Measurements from ENCODE around the gene FRAT2.
"Not testable (repeated sequence)": the region's sequence is repeated elsewhere in the genome, so short reads cannot be mapped to it uniquely, and the experiment has no call there.

DNA sequence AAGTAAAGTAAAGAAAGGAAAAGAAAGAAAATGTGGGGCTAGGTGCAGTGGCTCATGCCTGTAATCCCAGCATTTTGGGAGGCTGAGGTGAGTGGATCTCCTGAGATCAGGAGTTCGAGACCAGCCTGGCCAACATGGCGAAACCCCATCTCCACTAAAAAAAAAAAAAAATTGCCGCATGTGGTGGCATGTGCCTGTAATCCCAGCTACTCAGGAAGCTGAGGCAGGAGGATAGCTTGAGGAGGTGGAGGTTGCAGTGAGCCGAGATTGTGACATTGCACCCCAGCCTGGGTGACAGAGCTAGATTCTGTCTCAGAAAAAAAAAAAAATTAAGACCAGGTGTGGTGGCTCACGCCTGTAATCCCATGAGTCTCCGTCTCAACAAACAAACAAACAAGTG is 9.1 kb upstream of the FRAT2 start:
- TF ChIP-seq, protein P1, sequence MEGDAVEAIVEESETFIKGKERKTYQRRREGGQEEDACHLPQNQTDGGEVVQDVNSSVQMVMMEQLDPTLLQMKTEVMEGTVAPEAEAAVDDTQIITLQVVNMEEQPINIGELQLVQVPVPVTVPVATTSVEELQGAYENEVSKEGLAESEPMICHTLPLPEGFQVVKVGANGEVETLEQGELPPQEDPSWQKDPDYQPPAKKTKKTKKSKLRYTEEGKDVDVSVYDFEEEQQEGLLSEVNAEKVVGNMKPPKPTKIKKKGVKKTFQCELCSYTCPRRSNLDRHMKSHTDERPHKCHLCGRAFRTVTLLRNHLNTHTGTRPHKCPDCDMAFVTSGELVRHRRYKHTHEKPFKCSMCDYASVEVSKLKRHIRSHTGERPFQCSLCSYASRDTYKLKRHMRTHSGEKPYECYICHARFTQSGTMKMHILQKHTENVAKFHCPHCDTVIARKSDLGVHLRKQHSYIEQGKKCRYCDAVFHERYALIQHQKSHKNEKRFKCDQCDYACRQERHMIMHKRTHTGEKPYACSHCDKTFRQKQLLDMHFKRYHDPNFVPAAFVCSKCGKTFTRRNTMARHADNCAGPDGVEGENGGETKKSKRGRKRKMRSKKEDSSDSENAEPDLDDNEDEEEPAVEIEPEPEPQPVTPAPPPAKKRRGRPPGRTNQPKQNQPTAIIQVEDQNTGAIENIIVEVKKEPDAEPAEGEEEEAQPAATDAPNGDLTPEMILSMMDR (IDR thresholded peaks at IDR 0.05) = not testable (repeated sequence)
- TF ChIP-seq POLR2AphosphoS5 (IDR thresholded peaks at IDR 0.05; ENCODE audit: insufficient read depth in 1 of 2, low read depth in 1 of 2); POLR2A (IDR thresholded peaks at IDR 0.05): not testable (repeated sequence)
